HepG2 (cell line): ENCODE measurements around the gene BUD23. TPM values are rescaled to one million over a fixed set of nuclear protein-coding genes. Genes with fewer than 3 reads are reported as not detected.

Experiments
- ATF3 ChIP-seq: sonication (generic); formaldehyde crosslinking; IDR thresholded peaks from 2 replicates; pipeline ENCODE4 v1.4.0; 2020; ENCODE audit warnings: missing genetic modification reagents
- DMTF1 ChIP-seq: sonication (generic); formaldehyde crosslinking; IDR thresholded peaks from 2 replicates; pipeline ENCODE4 v1.4.0; 2020; ENCODE audit warnings: mild to moderate bottlenecking, missing genetic modification reagents
- GLMP ChIP-seq: sonication (generic); formaldehyde crosslinking; IDR thresholded peaks from 2 replicates; pipeline ENCODE4 v1.9.0; 2021; ENCODE audit warnings: missing genetic modification reagents, mild to moderate bottlenecking, borderline replicate concordance
- HNF1B ChIP-seq: sonication (generic); formaldehyde crosslinking; IDR thresholded peaks from 2 replicates; pipeline ENCODE4 v1.5.1; 2020; ENCODE audit warnings: mild to moderate bottlenecking, moderate library complexity, missing genetic modification reagents
- KIAA2018 ChIP-seq: sonication (generic); formaldehyde crosslinking; IDR thresholded peaks from 2 replicates; pipeline ENCODE4 v1.5.0; 2020; ENCODE audit warnings: mild to moderate bottlenecking, missing genetic modification reagents, borderline replicate concordance
- LCORL ChIP-seq, 2 experiments: fragments of 450-650 bp in 1 of 2; sonication (generic) in 1 of 2; formaldehyde crosslinking in 1 of 2; IDR thresholded peaks; 2 replicates each; pipeline versions ENCODE4 v1.5.0 to v1.6.1; 2017 to 2020; ENCODE audit warnings: antibody characterized with exemption in 1 of 2, missing genetic modification reagents in 1 of 2
- MAX ChIP-seq: IDR thresholded peaks from 2 replicates; pipeline ENCODE4 v1.6.1; 2012; ENCODE audit warnings: inconsistent platforms
- RFX5 ChIP-seq: IDR thresholded peaks from 2 replicates; pipeline ENCODE4 v1.6.1; 2011; ENCODE audit warnings: low read depth, low read length, improper control_type of control experiment
- ZBTB21 ChIP-seq: sonication (generic); formaldehyde crosslinking; IDR thresholded peaks from 2 replicates; pipeline ENCODE4 v1.4.0; 2020; ENCODE audit warnings: missing genetic modification reagents
- ZFP36 ChIP-seq: fragments of 150-350 bp; IDR thresholded peaks from 2 replicates; pipeline ENCODE4 v1.6.1; 2018; ENCODE audit warnings: borderline replicate concordance, low read length, low read depth; ENCODE audit not compliant: partially characterized antibody
- ZNF251 ChIP-seq: sonication (generic); formaldehyde crosslinking; IDR thresholded peaks from 2 replicates; pipeline ENCODE4 v1.9.0; 2021; ENCODE audit warnings: mild to moderate bottlenecking, missing genetic modification reagents
- ZNF781 ChIP-seq: sonication (generic); formaldehyde crosslinking; IDR thresholded peaks from 2 replicates; pipeline ENCODE4 v1.5.1; 2020; ENCODE audit warnings: borderline replicate concordance, mild to moderate bottlenecking, missing genetic modification reagents; ENCODE audit errors: not compliant biosample characterization
- polyA plus RNA-seq, 8 experiments: library from polyadenylated mRNA; depleted of rRNA in 3 of 8; stranded (reverse) in 7 of 8; unstranded in 1 of 8; fragments of >200 nt; fragmentation: Illumina TruSeq in 4 of 8; extraction: Trizol in 4 of 8; gene quantifications; 2 replicates each; pipeline versions ENCODE4 v1.2.1 to v1.2.3, GENCODE V29; 2011 to 2016; ENCODE audit warnings: low read depth in 4 of 8, missing spikeins in 1 of 8, mixed read lengths in 1 of 8; ENCODE audit not compliant: insufficient read depth in 1 of 8
- total RNA-seq, 5 experiments: library from RNA; depleted of rRNA; stranded (reverse); fragments of >200 nt; fragmentation: Illumina TruSeq; extraction: Trizol; gene quantifications; 2 replicates each; pipeline ENCODE4 v1.2.3, GENCODE V29; 2016; ENCODE audit warnings: low read depth in 1 of 5

Gene BUD23
- total and polyA plus RNA-seq, 2 of the 13 experiments (the other 11 are each of a cell fraction or from before 2014, with no cell fraction given): 47.5 to 54.5 TPM

GRCh38 chr7:73667344-73668102, 15.9 kb upstream of the BUD23 start, which contains the start of gene VPS37D (continued):
- TF ChIP-seq HNF1B (CRISPR knock-in tag) (peak; percentile 59; the same call in 1 of the 2 replicates), KIAA2018 (CRISPR knock-in tag) (no peak), LCORL (IDR thresholded peaks at IDR 0.05) (no peak), LCORL (CRISPR knock-in tag; IDR thresholded peaks at IDR 0.05) (peak; percentile 79), MAX (peak; percentile 71), ZNF251 (CRISPR knock-in tag) (no peak), ATF3 (no peak), RFX5 (no peak), ZNF781 (CRISPR knock-in tag) (no peak), ZBTB21 (CRISPR knock-in tag) (no peak), ZFP36 (no peak), GLMP (CRISPR knock-in tag) (no peak), DMTF1 (CRISPR knock-in tag) (no peak)
